Posterior cingulate gyrus (tissue), 11 donors: ENCODE results near the gene SEMA3C.
A peak's percentile ranks its signal among the peaks of the same experiment; 100 is the strongest.

ENCODE experiments used
- DNase-seq, 10 donors: peaks; one replicate each; pipeline versions ENCODE4 v3.0.0 to v3.0.0-alpha.2; 2020 to 2021; ENCODE audit warnings: mixed read lengths in 3 of 10
- intact Hi-C: fragments of 100-400 bp; cut with DNase I; formaldehyde crosslinking; loops from one replicate; pipeline ENCODE4 v1.15.1; 2023

The SEMA3C gene

DNA sequence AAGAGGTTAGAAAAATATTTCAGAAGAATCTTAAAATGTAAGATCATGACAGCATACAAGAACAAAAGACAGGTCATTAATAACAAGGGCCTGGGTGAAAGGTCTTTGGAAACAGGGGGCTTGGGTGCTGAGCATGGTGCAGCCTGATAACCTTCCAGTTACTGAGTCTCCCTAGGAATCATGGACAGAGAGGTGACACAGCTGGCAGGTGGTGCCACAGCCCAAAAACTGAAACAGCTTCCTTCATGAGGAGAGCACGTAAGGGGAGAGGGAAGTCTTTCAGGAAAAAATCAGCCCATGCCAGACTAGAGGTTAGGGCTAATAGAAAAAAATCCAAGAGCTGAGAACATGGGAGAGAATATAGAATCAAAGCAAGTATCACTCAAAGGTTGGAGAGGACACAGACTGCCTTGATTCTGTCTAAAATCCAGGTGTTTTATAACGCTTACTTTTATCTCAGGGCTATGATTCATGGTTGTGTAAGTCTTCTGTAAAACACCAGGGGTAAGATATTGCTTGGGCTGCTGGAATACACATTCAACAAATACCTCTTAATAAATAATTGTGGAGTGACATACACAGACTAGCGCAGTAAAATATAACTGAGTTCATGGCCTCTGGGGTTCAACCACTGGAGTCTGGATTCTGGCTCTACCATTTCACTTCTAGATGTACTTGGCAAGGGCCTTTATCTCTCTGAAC lies 88.1 kb downstream of the SEMA3C start:
- intact Hi-C loops = no loop called here
- peak in 1 of 10 donors; percentile 64 for DNase-seq

DNA sequence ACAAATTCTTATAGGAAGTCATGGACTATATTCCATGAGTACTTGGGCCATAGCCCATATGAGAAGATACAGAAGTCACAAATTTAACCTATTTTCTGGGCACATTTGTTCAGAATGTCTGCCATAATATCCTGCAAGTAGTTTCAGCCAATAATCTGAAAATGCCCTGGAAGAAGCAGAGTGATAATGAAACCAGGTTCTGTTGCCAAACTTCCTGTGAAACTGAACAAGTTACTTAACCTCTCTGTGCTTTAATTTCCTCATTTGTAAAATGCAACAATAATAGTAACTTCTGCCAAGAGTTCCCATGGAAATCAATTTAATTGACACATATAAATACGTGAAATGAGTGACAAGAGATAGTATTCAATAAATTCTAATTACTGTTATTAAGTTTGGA lies 88.8 kb downstream of the SEMA3C start:
- no peak for DNase-seq
- intact Hi-C loops = no loop called here

DNA sequence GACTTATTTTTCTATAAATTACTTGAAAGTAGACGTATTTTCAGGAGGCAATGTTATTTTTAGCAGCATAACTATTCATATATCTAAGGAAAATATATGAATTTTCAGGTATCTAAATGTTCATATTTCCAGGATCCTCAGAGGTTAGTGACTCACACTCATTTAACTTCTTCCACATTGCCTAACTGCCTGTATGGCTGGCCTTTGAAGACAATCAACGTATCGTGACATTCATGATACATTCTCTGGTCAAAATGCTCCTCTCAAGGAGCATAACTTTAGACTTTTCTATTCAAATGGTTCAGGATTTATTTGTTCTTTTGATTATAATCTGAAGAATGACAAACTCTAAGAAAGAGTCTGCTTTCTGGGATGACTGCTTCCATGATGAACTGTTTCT lies 89.3 kb downstream of the SEMA3C start:
- no peak for DNase-seq
- intact Hi-C loops = loop anchor here (10.0 kb wide), 1 partner anchor 85 kb away; the partner anchor contains the start of gene SEMA3C

DNA sequence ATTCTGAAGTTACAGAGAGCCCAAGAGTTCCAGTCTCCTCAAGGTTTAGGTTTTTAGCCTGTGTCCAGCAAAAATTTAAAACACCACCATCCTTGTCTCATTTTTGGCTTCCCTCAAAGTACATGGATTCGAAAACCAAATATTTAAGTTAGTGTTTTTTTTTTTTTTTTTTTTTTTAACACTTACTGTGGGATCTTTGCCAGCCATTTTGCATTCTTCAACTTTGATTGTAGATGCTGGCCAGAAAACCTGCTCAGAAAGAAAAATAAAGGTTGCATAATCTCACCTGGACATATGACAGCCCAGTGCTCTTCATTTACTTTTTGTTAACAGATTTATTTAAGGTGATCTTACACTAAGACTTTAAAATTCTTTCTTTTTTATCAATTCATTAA lies 91.6 kb downstream of the SEMA3C start:
- intact Hi-C loops = loop anchor here (10.0 kb wide), 1 partner anchor 88 kb away; the partner anchor contains the start of gene SEMA3C
- DNase-seq = no peak

DNA sequence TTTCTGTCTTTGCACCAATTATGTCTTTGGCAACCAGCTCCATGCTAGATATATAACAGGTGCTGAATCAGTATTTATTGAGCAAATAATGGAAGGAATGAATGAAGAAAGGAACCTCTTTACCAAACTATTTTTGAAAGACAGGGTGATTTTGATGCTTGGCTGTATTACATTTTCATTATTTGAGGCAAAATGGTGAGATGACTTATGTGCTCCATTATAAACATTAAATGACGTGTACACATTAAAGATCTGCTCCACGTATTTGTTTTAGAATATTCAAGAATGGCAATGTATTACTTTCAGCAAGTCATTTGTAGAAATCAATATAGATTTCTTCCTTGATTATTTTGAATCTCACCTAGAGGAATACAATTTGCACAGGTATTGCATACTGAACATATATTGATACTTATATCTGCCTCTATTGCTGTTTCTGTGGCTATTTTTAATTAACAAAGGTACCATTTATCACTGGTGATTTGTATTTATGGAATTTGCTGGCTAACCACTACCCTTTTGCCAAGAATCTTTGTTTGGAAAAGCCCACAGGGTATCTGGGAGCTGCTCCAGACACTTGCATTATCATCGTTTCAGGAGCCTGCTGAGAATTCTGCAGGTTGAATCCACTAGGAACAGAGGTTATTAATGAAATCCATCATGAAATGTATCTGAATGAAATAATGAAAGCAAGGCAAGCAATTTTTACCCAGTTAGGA lies 92.2 kb downstream of the SEMA3C start:
- no peak for DNase-seq
- intact Hi-C loops = loop anchor here (10.0 kb wide), 1 partner anchor 88 kb away; the partner anchor contains the start of gene SEMA3C

DNA sequence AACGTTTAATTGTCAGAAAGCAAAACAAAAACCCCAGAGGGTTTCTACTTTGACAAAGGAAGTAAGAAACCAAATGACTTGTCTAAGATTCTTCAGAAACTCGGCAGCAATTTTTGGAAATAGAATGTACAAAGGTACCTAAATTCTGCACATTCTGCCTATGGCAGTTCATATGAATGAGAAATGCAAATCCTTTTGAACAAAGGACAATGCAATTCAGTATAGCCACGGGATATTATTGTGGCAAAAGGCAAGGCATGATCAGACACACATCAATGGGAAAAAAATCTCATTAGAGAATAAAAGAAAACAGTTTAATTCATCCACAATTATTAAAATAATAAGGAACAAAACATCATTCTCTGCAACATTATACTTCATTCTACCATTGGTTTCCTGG lies 93.4 kb downstream of the SEMA3C start:
- intact Hi-C loops = loop anchor here (10.0 kb wide), 1 partner anchor 89 kb away; the partner anchor contains the start of gene SEMA3C
- DNase-seq = no peak

DNA sequence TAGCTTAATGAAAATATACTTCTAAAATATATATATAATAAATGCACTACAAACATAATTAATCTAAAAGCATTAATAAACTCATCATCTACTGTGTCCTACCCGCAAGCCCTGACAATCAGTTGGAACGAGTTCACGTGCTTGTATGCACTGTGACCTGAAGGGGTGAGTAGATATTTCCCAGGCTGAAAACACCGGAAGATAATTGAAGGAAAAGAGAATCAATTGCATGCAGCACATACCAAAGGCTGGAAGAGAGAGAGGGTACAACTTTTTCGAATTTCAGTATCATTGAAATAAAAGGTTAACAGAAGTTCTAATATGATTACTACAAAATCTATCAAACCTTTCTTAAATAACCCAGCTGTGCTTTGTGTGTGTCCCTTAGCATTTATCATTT lies 94.6 kb downstream of the SEMA3C start:
- no peak for DNase-seq
- intact Hi-C loops = loop anchor here (10.0 kb wide), 1 partner anchor 91 kb away; the partner anchor contains the start of gene SEMA3C

DNA sequence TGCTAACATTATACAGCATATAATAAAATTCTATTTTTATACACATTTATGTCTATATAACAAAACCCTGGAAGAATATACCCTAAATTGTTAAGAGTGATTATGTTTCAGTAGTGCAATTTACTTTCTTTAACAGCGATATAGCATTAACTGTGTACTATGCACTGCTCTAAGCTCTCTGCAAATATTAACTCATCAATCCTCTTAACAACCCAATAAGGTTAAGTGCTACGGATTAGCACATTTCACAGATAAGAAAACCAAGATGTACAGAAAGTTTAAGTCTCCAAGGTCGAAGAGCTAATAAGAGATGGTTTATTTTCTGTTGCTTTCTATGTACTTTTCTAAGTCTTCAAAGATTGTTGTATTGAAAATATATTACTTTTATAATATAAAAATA lies 95.8 kb downstream of the SEMA3C start:
- intact Hi-C loops = loop anchor here (10.0 kb wide), 1 partner anchor 92 kb away; the partner anchor contains the start of gene SEMA3C

DNA sequence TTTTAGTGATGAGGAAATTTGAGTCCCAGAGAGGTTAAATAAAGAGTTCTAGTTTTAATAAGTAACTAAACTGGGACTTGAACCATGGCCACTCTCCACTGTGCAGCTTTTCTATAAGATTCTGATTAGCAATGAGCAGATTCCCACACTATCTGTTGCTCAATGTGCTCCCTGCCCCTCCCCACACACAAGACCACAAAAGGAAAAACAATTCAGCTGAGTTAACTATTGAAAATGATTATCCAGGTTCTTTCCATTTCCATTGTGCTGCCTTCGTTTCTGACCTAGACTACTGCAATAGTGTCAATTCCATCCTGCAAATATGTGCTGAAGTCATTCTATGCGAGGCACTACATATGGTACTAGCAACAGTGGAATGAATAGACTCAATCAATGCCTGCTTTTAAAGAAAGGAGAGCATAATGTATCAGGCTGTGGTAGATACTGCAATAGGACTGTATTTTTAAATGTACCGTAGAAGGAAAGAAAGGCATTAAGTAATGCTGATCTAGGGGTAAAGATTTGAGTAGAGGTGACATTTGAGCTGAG lies 97.0 kb downstream of the SEMA3C start:
- no peak for DNase-seq

More for the DNA sequence above, 95.8 kb downstream of the SEMA3C start:
- DNase-seq = no peak

DNA sequence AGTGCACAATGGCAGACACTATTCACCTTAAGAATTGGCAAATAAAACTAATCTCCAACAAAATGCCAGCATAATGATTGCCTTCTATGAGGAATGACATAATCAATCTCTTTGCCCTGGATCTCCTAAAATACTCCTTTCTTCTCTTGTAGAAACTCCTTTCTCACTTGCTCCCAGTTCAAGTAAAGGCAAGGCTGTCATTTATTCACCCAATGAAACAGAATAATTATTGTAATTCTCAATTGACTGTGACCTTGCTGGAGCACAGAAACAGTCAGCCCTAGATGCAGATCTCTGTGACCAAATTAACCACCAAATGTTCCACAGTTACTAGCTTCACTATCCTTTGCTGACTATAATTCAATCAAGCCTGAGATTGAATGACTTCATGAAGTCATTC lies 99.3 kb downstream of the SEMA3C start:
- intact Hi-C loops = no loop called here
- no peak for DNase-seq

More for the DNA sequence above, 97.0 kb downstream of the SEMA3C start:
- intact Hi-C loops = loop anchor here (10.0 kb wide), 1 partner anchor 93 kb away; the partner anchor contains the start of gene SEMA3C

DNA sequence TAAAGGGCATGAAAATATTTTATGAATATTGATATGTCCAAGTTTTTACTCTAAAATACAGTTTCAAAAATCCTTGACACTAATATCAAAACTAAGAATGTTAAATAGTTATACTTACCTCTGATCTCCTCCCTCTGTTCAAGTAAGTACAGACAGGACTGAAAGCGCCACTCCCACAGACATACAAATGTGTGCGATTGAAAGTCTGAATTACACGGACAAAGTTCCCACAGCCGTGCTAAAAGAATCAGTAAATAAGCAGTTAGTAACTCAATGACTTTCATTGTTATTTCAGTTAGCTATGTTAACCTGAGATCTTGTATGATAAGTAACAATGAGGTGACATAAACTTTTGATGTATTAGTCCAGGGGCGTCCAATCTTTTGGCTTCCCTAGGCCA lies 100.7 kb downstream of the SEMA3C start:
- no peak for DNase-seq
- intact Hi-C loops = no loop called here

DNA sequence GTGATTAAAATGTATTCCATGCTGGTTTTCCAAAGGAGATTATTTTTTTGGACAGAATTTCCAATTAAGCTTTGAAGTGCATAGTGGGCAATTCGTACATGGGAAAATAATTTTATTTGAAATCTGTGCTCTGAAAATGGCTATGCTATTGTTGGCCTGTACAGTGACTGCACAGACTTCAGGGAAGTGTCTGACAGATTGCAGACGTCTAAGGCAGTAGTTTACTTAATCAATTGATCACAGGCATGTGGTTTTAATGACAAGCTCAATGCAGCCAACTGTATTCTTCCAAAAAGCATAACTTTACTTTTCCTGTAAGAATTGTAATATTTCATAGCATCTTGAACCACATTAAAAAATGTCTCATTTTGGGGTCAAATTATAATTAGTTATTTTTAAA lies 102.0 kb downstream of the SEMA3C start:
- intact Hi-C loops = no loop called here

DNA sequence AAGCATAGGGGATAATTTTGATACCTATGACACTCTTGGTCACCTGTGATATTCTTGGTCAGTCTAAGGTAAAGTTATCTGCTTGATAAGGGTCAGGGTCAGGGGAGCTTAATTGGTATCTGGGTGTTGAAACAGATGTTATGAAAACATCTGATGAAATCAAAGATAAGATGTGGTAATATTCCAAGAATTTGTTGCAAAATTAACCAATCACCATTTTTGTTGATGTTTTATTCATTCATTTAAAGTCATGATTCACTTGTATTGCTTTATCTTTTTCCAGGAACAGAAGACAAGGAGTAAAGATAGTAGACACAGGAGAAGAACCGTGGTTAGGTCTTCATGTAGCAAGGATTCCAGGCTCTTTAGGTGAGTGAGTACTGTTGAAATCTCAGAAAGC lies 103.1 kb downstream of the SEMA3C start:
- intact Hi-C loops = no loop called here
- no peak for DNase-seq

More for the DNA sequence above, 102.0 kb downstream of the SEMA3C start:
- no peak for DNase-seq

DNA sequence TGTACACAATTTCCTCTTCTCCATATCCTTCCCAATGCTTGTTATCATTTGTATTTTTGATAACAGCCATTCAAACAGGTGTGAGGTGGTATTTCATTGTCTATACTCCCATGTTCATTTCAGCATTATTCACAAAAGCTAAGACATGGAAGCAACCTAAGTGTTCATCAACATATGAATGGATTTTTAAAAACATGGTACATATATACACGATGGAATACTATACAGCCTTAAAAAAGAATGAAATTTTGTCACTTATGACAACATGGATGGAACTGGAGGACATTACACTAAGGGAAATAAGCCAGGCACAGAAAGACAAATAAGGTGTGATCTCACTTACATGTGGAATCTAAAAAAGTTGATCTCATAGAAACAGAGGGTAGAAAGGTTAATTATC lies 109.3 kb downstream of the SEMA3C start:
- DNase-seq = no peak
- intact Hi-C loops = no loop called here

DNA sequence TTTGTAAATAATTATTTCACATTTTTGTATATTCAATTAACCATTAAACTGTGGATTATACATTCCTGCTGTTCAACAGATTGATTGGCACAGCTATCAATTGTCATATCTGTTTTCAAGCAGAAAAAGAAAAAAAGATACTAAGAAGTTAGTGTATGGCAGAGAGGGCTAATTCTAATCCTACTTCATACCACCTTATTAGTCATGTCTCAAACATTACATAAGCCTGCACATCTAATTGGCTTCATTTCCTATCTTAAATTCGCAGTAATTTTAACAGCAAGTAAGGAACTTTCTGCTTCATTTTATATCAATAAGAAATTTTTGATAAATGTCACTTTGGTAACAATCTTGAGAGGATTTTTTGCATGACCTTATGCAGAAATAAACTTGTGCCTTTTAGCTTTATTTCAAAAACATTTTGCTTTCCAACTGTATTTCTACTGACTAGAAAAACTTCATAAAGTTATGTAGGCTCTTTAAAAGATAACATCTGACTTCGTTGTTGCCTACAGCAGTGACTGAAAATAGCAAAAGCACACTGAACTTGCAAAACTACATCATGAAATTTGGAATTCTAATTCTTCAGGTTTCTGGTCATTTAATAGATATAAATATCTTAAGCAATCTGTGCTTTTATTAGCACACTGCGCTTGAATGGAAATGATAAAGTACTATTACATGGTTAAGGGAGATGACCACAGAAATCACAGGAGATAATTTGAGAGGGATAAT lies 111.5 kb downstream of the SEMA3C start:
- intact Hi-C loops = no loop called here
- no peak for DNase-seq

DNA sequence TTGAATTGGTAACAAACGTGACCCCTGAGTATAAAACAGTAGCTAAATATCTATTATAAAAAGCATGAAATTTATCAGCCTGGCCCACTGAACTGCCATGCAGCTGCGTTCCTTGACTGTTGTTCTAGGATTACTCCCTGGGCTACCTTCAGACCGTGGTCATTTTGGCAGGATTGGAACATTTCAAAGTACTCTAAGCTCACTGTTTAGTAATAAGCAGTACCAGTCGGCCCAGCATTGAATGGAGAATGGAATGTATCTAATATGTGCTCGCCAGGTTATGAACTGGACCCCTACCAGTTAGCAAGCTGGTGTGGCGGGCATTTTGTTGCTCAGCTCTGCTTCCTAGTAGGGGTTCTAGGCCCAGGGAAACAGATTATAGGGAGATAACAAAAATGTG lies 112.2 kb downstream of the SEMA3C start:
- intact Hi-C loops = no loop called here
- DNase-seq = no peak

DNA sequence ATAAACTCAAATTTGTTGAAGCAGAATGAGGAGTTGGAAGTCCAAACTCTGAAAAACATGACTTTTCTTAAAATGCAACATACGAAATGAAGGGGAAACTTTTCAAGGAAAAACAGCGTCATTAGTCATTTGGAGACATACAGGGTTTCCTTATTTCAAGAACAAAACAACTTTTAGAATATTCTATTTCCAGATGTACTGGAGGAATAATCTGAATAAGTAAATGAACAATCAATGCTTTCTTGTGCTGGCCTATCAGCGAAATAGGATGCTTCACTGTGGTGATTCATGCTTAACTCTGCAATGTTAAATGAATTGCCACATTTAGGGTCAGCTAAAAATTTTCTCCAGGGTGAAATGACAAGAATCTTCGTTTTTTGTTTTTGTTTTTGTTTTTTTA lies 114.3 kb downstream of the SEMA3C start:
- DNase-seq = no peak
- intact Hi-C loops = no loop called here

DNA sequence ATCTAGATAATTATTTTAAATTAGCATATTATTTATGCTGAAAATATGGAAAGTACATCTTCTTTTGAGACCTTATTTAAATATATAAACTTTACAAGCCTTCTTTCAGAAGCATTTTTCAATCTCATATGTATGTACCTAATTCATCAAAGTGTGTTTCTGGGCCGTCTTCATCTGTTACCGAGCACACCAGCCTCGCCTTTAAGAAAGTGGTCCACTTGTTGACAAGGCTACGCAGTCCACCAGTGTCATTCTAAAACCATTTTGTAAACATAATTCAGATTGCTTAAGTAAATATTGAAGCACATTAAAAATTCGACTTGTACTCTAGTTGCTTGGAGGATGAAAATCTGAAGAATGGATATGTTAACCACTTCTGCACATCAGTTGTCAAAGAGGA lies 116.3 kb downstream of the SEMA3C start:
- intact Hi-C loops = no loop called here

DNA sequence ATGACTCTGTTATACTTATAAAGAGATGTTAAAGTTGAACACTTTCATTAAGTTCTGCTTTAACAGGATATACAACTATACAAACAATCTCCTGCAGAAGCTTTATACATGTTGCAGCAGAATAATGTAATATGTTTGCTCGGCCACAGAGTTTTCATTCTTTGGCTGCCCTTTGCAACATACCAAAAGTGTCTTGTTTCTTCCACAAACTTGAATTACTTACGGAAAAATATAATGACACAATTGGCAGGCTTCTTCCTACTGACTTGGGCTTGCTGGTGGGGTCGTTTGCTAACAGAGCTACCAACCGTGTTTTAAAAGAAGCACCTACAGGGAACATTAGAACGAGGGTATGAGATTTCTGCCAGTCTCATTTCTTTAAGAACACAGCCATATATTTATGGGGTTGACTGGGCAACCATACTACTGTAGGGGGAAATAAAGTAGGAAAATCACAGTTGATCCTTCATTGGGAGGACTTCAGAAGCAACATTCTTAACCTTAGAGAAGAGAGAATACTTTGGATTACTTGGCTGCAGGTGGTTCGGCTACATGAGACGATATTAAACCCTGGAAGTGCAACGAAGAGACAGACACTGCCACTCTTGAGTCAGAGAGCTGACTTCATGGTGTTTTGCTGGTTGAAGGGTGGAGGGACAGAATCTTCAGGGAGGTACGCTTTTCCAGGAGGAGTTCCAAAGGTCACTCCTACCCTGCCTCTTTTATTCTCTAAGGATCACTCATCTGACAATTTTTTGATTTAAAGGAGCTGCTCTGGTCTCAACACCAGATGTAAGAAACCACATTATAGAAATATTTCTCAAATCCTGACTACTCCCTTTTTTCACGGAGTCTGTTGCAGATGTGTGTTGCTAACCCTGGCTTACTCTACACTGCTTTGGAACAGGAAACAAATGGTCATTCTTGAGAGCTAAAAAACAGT lies 123.9 kb downstream of the SEMA3C start:
- DNase-seq = no peak
- intact Hi-C loops = no loop called here

More for the DNA sequence above, 116.3 kb downstream of the SEMA3C start:
- DNase-seq = no peak
